ENCODE data around the gene GPR17. TPM values are rescaled to one million over a fixed set of nuclear protein-coding genes. Genes with fewer than 3 reads are reported as not detected.
A peak's percentile ranks its signal among the peaks of the same experiment; 100 is the strongest.

GPR17 gene
- total RNA-seq, 1 experiment from 2014 or later, result not detected

GRCh38 chr2:127641133-127641532 lies 4.8 kb upstream of the GPR17 start:
- no peak for DNase-seq (ENCODE audit: low spot score)

- no peak for DNase-seq (ENCODE audit: low spot score)
These were observed 4.0 kb upstream of the GPR17 start for GRCh38 chr2:127641846-127642507.

GRCh38 chr2:127642706-127643438 lies 3.1 kb upstream of the GPR17 start:
- DNase-seq (ENCODE audit: low spot score), result no peak

- DNase-seq (ENCODE audit: low spot score), result no peak
These were observed 2.4 kb upstream of the GPR17 start for GRCh38 chr2:127643439-127644065.

- DNase-seq (ENCODE audit: low spot score), result no peak
These were observed 1.6 kb upstream of the GPR17 start for GRCh38 chr2:127644066-127645025.

- DNase-seq (ENCODE audit: low spot score), result no peak
These were observed 943 bp upstream of the GPR17 start for GRCh38 chr2:127645026-127645394.

- no peak for DNase-seq (ENCODE audit: low spot score)
These were observed 711 bp downstream of the GPR17 start for GRCh38 chr2:127646487-127647241.

GRCh38 chr2:127647242-127648190 lies 1.6 kb downstream of the GPR17 start:
- no peak for DNase-seq (ENCODE audit: low spot score)

- DNase-seq (ENCODE audit: low spot score), result no peak
These were observed 2.4 kb downstream of the GPR17 start for GRCh38 chr2:127648321-127648720.

GRCh38 chr2:127649100-127649611 lies 3.2 kb downstream of the GPR17 start:
- no peak for DNase-seq (ENCODE audit: low spot score)

- DNase-seq (ENCODE audit: low spot score), result peak; percentile 76
These were observed 3.7 kb downstream of the GPR17 start for GRCh38 chr2:127649684-127650040.

GRCh38 chr2:127650041-127650784 lies 4.3 kb downstream of the GPR17 start:
- DNase-seq (ENCODE audit: low spot score), result no peak

- DNase-seq (ENCODE audit: low spot score), result no peak
These were observed 4.9 kb downstream of the GPR17 start for GRCh38 chr2:127650785-127651380.

GRCh38 chr2:127651381-127651809 lies 5.4 kb downstream of the GPR17 start:
- DNase-seq (ENCODE audit: low spot score), result no peak

- DNase-seq (ENCODE audit: low spot score), result no peak
These were observed 6.1 kb downstream of the GPR17 start for GRCh38 chr2:127651971-127652550.

- no peak for DNase-seq (ENCODE audit: low spot score)
These were observed 6.9 kb downstream of the GPR17 start for GRCh38 chr2:127652786-127653357.

GRCh38 chr2:127653421-127654083 lies 7.6 kb downstream of the GPR17 start:
- no peak for DNase-seq (ENCODE audit: low spot score)
